Cardiac ventricle fibroblast (primary cell): ENCODE data around the gene DPH2. TPM values are rescaled to one million over a fixed set of nuclear protein-coding genes. Genes with fewer than 3 reads are reported as not detected.

ENCODE experiments used
- total RNA-seq: library from RNA; depleted of rRNA; stranded (reverse); fragments of >200 nt; gene quantifications from 2 replicates; pipeline ENCODE4 v1.2.3, GENCODE V29; 2015

DPH2 gene
- 14.5 and 14.8 TPM in 2 replicates for total RNA-seq

GRCh38 chr1:43969746-43970466 is at the start of gene DPH2:
TSS of gene DPH2 (plus strand) at chr1:43970010. CDS start at chr1:43970176, 166 bp downstream.

GRCh38 chr1:43933386-43934100 is 36.3 kb upstream of the DPH2 start, which contains the start of gene ARTN:
TSS of gene ARTN (plus strand) at chr1:43933801. CDS start at chr1:43935657, 1,856 bp downstream.

GRCh38 chr1:43946236-43947060 is 23.4 kb upstream of the DPH2 start, which contains the start of gene IPO13:
TSS of gene IPO13 (plus strand) at chr1:43946950. CDS start at chr1:43947601, 651 bp downstream.

GRCh38 chr1:43974443-43975248 is 4.8 kb downstream of the DPH2 start, which contains the start of gene ATP6V0B:
TSS of gene ATP6V0B (plus strand) at chr1:43974960. CDS start at chr1:43975041, 81 bp downstream.

GRCh38 chr1:43978551-43979260 is 8.9 kb downstream of the DPH2 start, which contains the start of gene B4GALT2:
TSS of gene B4GALT2 (plus strand) at chr1:43979210. CDS start at chr1:43981161, 1,951 bp downstream.

GRCh38 chr1:43991476-43992231 is 21.8 kb downstream of the DPH2 start, which contains the start of gene CCDC24:
TSS of gene CCDC24 (plus strand) at chr1:43991599. CDS start at chr1:43991879, 280 bp downstream.

Other genes starting within 250 kb of the DPH2 start
- gene ARTN, start 36.2 kb upstream of the DPH2 start, total RNA-seq: not detected in 2 replicates
- gene IPO13, start 23.1 kb upstream of the DPH2 start, total RNA-seq: 19.4 and 23.2 TPM in 2 replicates
- gene ATP6V0B, start 5.0 kb downstream of the DPH2 start, total RNA-seq: 48.5 and 89.6 TPM in 2 replicates
- 39.4 and 48.9 TPM in 2 replicates for gene B4GALT2, start 9.2 kb downstream of the DPH2 start, total RNA-seq
- gene CCDC24, start 21.6 kb downstream of the DPH2 start, total RNA-seq: 3.4 and 4.7 TPM in 2 replicates
- gene SLC6A9, start 61.5 kb downstream of the DPH2 start, total RNA-seq: 4.4 and 6.3 TPM in 2 replicates
- gene KLF17, start 148.8 kb downstream of the DPH2 start, total RNA-seq: 0.37 TPM in 1 of 2 replicates, not detected in the other
- gene KLF18, start 171.6 kb downstream of the DPH2 start, total RNA-seq: not detected in 2 replicates
- gene DMAP1, start 243.5 kb downstream of the DPH2 start, total RNA-seq: 21.2 and 29.3 TPM in 2 replicates